K562 (cell line): ENCODE data around the gene TMEM218. TPM values are rescaled to one million over a fixed set of nuclear protein-coding genes. Genes with fewer than 3 reads are reported as not detected.

Experiments
- ATAC-seq: fragments of 200-7000 bp; cut with Tn5 transposase; 3 replicates; pipeline ENCODE4 v1.9.1; 2020; ENCODE audit warnings: moderate library complexity
- BruUV-seq: library from RNA; stranded (reverse); fragments of 400-500 nt; replicated peaks from 2 replicates; lab custom pipeline; 2021; lab: Mats Ljungman, UMichigan
- CTCF ChIA-PET: fragments of 300-600 bp; formaldehyde crosslinking; extraction: SDS; loops from one replicate; lab custom pipeline; 2021; ENCODE audit warnings: low intra/inter-chr PET ratio; lab: Yijun Ruan, JAX
- POLR2A ChIA-PET: fragments of 300-600, 350-650 bp; sonication (Branson Sonifier 250); formaldehyde crosslinking; extraction: SDS; loops from one replicate; lab custom pipeline; 2021; ENCODE audit warnings: antibody characterized with exemption, inconsistent platforms; lab: Yijun Ruan, JAX
- DNase-seq, 4 experiments: peaks; one replicate each; pipeline versions ENCODE4 v3.0.0 to v3.0.0-alpha.2; 2011 to 2018; ENCODE audit warnings: low spot score in 3 of 4, mixed read lengths in 3 of 4; ENCODE audit errors: extremely low read depth in 1 of 4
- FAIRE-seq: peaks from 2 replicates; lab custom pipeline; 2011; peaks lifted over from hg19 to GRCh38; lab: Jason Lieb, UNC
- H2AFZ ChIP-seq: 2 replicates; pipeline ENCODE4 v1.6.0; 2011; ENCODE audit warnings: low read depth, low read length, control low read depth, inconsistent platforms
- H3K27ac ChIP-seq: fragments of 200-600 bp; 3 replicates; pipeline ENCODE4 v1.8.0; 2011; ENCODE audit warnings: low read depth, mild to moderate bottlenecking, control low read depth, inconsistent platforms, low read length, moderate library complexity, mixed read lengths; ENCODE audit errors: extremely low read depth
- H3K27me3 ChIP-seq, 2 experiments: fragments of 300-600 bp in 1 of 2; 2 replicates in 1 of 2; 3 replicates in 1 of 2; pipeline versions ENCODE4 v1.6.0 to v1.8.0; 2011; ENCODE audit warnings: inconsistent platforms in 2 of 2, low read length in 2 of 2, mild to moderate bottlenecking in 1 of 2, mixed read lengths in 1 of 2, moderate library complexity in 1 of 2; ENCODE audit not compliant: control insufficient read depth in 2 of 2, insufficient read depth in 2 of 2
- H3K36me3 ChIP-seq: fragments of 300-600 bp; 3 replicates; pipeline ENCODE4 v1.8.0; 2011; ENCODE audit warnings: mild to moderate bottlenecking, low read length, inconsistent platforms; ENCODE audit not compliant: control insufficient read depth, insufficient read depth
- H3K4me1 ChIP-seq, 2 experiments: fragments of 200-600 bp in 1 of 2; replicated peaks in 1 of 2; 2 replicates in 1 of 2; 3 replicates in 1 of 2; pipeline versions ENCODE4 v1.5.1 to v1.8.0; 2011; ENCODE audit warnings: inconsistent platforms in 2 of 2, low read length in 2 of 2, mild to moderate bottlenecking in 1 of 2, mixed read lengths in 1 of 2, moderate library complexity in 1 of 2; ENCODE audit not compliant: control insufficient read depth in 2 of 2, insufficient read depth in 2 of 2
- H3K4me2 ChIP-seq: 2 replicates; pipeline ENCODE4 v1.6.1; 2011; ENCODE audit warnings: low read length, control low read depth, inconsistent platforms, mixed read lengths; ENCODE audit not compliant: insufficient read depth
- H3K4me3 ChIP-seq: fragments of 200-600 bp; sonication (generic), shearing (Covaris generic); 2 replicates; pipeline ENCODE4 v1.5.1; 2016; ENCODE audit warnings: control low read depth, inconsistent platforms
- H3K79me2 ChIP-seq: fragments of 200-600 bp; 3 replicates; pipeline ENCODE4 v1.8.0; 2011; ENCODE audit warnings: low read length, inconsistent platforms; ENCODE audit not compliant: control insufficient read depth, insufficient read depth
- H3K9ac ChIP-seq, 2 experiments: 2 replicates each; pipeline versions ENCODE4 v1.6.0 to v1.6.1; 2011; ENCODE audit warnings: low read depth in 2 of 2, low read length in 2 of 2, control low read depth in 1 of 2, inconsistent platforms in 1 of 2, mild to moderate bottlenecking in 1 of 2, mixed read lengths in 1 of 2; ENCODE audit not compliant: insufficient read depth in 1 of 2
- H3K9me1 ChIP-seq: one replicate; pipeline ENCODE4 v1.6.0; 2011; ENCODE audit warnings: inconsistent platforms, mild to moderate bottlenecking, low read length, moderate library complexity; ENCODE audit not compliant: control insufficient read depth, insufficient read depth
- H3K9me3 ChIP-seq: replicated peaks from 2 replicates; pipeline ENCODE4 v1.5.1; 2011; ENCODE audit warnings: low read depth, low read length, inconsistent platforms; ENCODE audit not compliant: control insufficient read depth, insufficient read depth
- H4K20me1 ChIP-seq: replicated peaks from 2 replicates; pipeline ENCODE4 v1.6.1; 2011; ENCODE audit warnings: low read length, inconsistent platforms, mixed read lengths; ENCODE audit not compliant: control insufficient read depth, insufficient read depth
- ARID2 ChIP-seq: fragments of 450-650 bp; IDR thresholded peaks from 2 replicates; pipeline ENCODE4 v1.6.1; 2017; ENCODE audit warnings: antibody characterized with exemption, mild to moderate bottlenecking
- EZH2 ChIP-seq: IDR thresholded peaks from 2 replicates; pipeline ENCODE4 v1.6.1; 2012; ENCODE audit warnings: low read depth, mild to moderate bottlenecking, inconsistent platforms, low read length, borderline replicate concordance
- HEY1 ChIP-seq: fragments of 250-450 bp; sonication (Bioruptor Pico); IDR thresholded peaks from 2 replicates; pipeline ENCODE4 v1.5.0; 2020; ENCODE audit warnings: mild to moderate bottlenecking, moderate library complexity, borderline replicate concordance
- TCFL5 ChIP-seq: fragments of 250-450 bp; sonication (Bioruptor Pico); conservative IDR thresholded peaks from 2 replicates; pipeline ENCODE4 v1.6.1; 2021; ENCODE audit warnings: mild to moderate bottlenecking, moderate library complexity, matching md5 sums
- TEAD2 ChIP-seq: fragments of 450-650 bp; IDR thresholded peaks from 2 replicates; pipeline ENCODE4 v1.6.1; 2016; ENCODE audit warnings: missing genetic modification characterization, control low read depth, missing compliant biosample characterization
- ZNF143 ChIP-seq: sonication (generic); formaldehyde crosslinking; IDR thresholded peaks from 2 replicates; pipeline ENCODE4 v1.9.0; 2022; ENCODE audit warnings: mild to moderate bottlenecking, missing genetic modification reagents
- ZNF785 ChIP-seq: fragments of 250-450 bp; sonication (Bioruptor Pico); IDR thresholded peaks from 2 replicates; pipeline ENCODE4 v1.4.0; 2020; ENCODE audit warnings: mild to moderate bottlenecking
- WGBS: fragments of 100-300 bp; shearing (Covaris generic); methylation state at CpG from one replicate; pipeline ENCODE4 v1.1.6; 2016; ENCODE audit warnings: low coverage, mixed read lengths; ENCODE audit not compliant: insufficient coverage; ENCODE audit errors: missing lambda C conversion rate; 5-methylcytosine and 5-hydroxymethylcytosine counted together
- in situ Hi-C: fragments of 300-500 bp; cut with MboI; formaldehyde crosslinking; loops from 4 replicates; pipeline ENCODE4 v1.15.0; 2018; ENCODE audit warnings: inconsistent platforms, mixed read lengths
- intact Hi-C: fragments of 100-400 bp; cut with micrococcal nuclease; formaldehyde crosslinking; loops from 2 replicates; pipeline ENCODE4 v1.14.2; 2022
- polyA plus RNA-seq, 8 experiments: library from polyadenylated mRNA; depleted of rRNA in 4 of 8; stranded (reverse) in 5 of 8; unstranded in 3 of 8; fragments of >200 nt; fragmentation: Nextera tagmentation in 2 of 8; fragmentation: Illumina TruSeq in 1 of 8; extraction: Ambion mirVana in 2 of 8; extraction: Trizol in 1 of 8; gene quantifications; 2 replicates each; pipeline versions ENCODE4 v1.2.1 to v1.2.3, GENCODE V29; 2011 to 2014; ENCODE audit warnings: inconsistent platforms in 1 of 8, missing spikeins in 1 of 8
- total RNA-seq, 7 experiments: library from RNA; depleted of rRNA in 6 of 7; stranded (reverse); fragments of >200 nt in 6 of 7; fragmentation: Illumina TruSeq in 2 of 7; extraction: Trizol in 2 of 7; gene quantifications; 2 replicates each; pipeline versions ENCODE4 v1.2.1 to v1.2.3, GENCODE V29; 2011 to 2021; ENCODE audit warnings: low replicate concordance in 1 of 7
- TF ChIP-seq, protein P1 (sequence below), 2 experiments: IDR thresholded peaks; 2 replicates each; pipeline ENCODE4 v1.6.1; 2012; ENCODE audit warnings: improper control_type of control experiment in 2 of 2, low read depth in 2 of 2, low read length in 2 of 2, borderline replicate concordance in 1 of 2
- TF ChIP-seq, protein P2 (sequence below), 2 experiments: IDR thresholded peaks in 1 of 2; conservative IDR thresholded peaks in 1 of 2; 2 replicates each; pipeline ENCODE4 v1.6.1; 2016; ENCODE audit warnings: low read depth in 2 of 2, mild to moderate bottlenecking in 1 of 2, missing compliant biosample characterization in 1 of 2, missing genetic modification characterization in 1 of 2, moderate library complexity in 1 of 2
- TF ChIP-seq, protein P3 (sequence below): fragments of 450-650 bp; IDR thresholded peaks from 2 replicates; pipeline ENCODE4 v1.6.1; 2017; ENCODE audit warnings: antibody characterized with exemption

TMEM218 gene
- total and polyA plus RNA-seq, 9 of the 15 experiments (the other 6 are each of a cell fraction or from before 2014, with no cell fraction given): 13.4 to 32.2 (median 25.4) TPM

DNA sequence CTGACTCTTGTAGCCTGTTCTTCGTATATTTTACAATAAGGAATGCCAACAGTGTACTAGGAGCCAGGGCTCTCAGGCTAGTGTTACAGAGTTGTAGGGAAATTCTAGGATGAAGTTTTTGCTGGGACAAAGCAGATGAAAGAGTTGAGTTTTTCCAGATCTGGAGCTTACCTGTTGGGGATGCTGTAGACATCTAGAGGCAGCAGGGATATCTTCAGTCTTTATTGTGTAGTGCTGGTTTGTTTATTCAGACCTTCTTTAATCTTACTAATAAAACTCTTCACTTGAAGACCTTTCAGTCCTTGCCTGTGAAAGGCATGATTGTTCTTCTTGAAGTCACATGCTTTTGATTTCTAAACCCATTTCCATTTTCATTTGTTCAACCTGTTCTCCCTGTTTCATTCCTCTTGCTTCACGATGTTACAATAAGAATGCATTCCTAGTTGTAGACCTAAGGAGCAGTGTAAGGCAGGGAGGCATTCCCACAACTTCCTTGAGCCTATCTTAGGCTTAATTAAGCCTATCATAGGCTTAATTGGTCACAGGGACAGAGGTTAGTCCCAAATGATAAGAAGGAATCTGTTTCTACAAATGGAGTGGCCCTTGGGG is 56.2 kb downstream of the TMEM218 start (continued):
- TF ChIP-seq, protein P1, sequence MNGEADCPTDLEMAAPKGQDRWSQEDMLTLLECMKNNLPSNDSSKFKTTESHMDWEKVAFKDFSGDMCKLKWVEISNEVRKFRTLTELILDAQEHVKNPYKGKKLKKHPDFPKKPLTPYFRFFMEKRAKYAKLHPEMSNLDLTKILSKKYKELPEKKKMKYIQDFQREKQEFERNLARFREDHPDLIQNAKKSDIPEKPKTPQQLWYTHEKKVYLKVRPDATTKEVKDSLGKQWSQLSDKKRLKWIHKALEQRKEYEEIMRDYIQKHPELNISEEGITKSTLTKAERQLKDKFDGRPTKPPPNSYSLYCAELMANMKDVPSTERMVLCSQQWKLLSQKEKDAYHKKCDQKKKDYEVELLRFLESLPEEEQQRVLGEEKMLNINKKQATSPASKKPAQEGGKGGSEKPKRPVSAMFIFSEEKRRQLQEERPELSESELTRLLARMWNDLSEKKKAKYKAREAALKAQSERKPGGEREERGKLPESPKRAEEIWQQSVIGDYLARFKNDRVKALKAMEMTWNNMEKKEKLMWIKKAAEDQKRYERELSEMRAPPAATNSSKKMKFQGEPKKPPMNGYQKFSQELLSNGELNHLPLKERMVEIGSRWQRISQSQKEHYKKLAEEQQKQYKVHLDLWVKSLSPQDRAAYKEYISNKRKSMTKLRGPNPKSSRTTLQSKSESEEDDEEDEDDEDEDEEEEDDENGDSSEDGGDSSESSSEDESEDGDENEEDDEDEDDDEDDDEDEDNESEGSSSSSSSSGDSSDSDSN (IDR thresholded peaks at IDR 0.05; ENCODE audit: borderline replicate concordance in 1 of 2, low read depth in 2 of 2, low read length in 2 of 2): no peak

DNA sequence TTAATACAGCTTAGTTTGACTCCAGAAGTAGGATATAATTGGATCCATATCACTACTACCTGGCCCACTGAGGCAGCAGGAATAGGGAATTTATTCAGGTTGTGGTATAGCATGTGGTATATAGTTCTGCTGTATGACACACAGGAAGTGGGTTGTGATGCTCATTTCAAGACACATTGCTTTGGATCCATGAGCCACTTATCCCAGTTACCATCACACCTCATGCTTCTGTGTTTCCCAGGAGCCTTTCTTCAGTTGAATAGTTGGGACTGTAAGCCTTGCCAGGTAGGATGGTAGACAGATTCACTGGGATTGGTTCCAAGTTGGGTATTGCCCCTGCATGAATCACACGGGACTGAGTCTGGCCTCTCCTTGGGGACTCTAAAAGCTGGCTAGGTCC is 58.3 kb downstream of the TMEM218 start:
- Histone ChIP-seq H3K9me3 (no peaks in the 10 kb centered on the region), H3K27ac (no peak overlapping the region), H3K4me2 (no peak overlapping the region), H3K4me1 (peaks cover 6 to 8% of the 10 kb centered on the region in 2 experiments; a peak in 3 of 5 replicates), H3K27me3 (no peaks in the 10 kb centered on the region), H3K36me3 (no peaks in the 10 kb centered on the region), H4K20me1 (no peaks in the 10 kb centered on the region), H3K9ac (no peak overlapping the region), H3K79me2 (no peaks in the 10 kb centered on the region), H3K9me1 (no peaks in the 10 kb centered on the region), H2AFZ (no peak overlapping the region), H3K4me3 (no peak overlapping the region)
- POLR2A ChIA-PET: interaction anchor here (1.5 kb wide), 1 partner anchor 15 kb away, joined by 4 read pairs; no protein-coding TSS in a partner anchor
- intact Hi-C loops (no loop called here), in situ Hi-C loops (no loop called here)
- ATAC-seq (no peak), FAIRE-seq (no peak), DNase-seq (no peak)
- CTCF ChIA-PET: no interaction called here
- TF ChIP-seq ZNF785 (CRISPR knock-in tag): no peak
- no peak for TF ChIP-seq HEY1 (CRISPR knock-in tag)
- TF ChIP-seq TCFL5: no peak
- TF ChIP-seq ARID2: no peak
- TF ChIP-seq TEAD2 (tag): no peak
- TF ChIP-seq, protein P2, sequence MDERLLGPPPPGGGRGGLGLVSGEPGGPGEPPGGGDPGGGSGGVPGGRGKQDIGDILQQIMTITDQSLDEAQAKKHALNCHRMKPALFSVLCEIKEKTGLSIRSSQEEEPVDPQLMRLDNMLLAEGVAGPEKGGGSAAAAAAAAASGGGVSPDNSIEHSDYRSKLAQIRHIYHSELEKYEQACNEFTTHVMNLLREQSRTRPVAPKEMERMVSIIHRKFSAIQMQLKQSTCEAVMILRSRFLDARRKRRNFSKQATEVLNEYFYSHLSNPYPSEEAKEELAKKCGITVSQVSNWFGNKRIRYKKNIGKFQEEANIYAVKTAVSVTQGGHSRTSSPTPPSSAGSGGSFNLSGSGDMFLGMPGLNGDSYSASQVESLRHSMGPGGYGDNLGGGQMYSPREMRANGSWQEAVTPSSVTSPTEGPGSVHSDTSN (CRISPR knock-in tag; IDR thresholded peaks at IDR 0.05; ENCODE audit: low read depth): no peak
- TF ChIP-seq, protein P2 (tag; conservative IDR thresholded peaks at IDR 0.05; ENCODE audit: low read depth): no peak
- no peak for TF ChIP-seq ZNF143 (CRISPR knock-in tag)
- no peak for TF ChIP-seq EZH2
- TF ChIP-seq, protein P3, sequence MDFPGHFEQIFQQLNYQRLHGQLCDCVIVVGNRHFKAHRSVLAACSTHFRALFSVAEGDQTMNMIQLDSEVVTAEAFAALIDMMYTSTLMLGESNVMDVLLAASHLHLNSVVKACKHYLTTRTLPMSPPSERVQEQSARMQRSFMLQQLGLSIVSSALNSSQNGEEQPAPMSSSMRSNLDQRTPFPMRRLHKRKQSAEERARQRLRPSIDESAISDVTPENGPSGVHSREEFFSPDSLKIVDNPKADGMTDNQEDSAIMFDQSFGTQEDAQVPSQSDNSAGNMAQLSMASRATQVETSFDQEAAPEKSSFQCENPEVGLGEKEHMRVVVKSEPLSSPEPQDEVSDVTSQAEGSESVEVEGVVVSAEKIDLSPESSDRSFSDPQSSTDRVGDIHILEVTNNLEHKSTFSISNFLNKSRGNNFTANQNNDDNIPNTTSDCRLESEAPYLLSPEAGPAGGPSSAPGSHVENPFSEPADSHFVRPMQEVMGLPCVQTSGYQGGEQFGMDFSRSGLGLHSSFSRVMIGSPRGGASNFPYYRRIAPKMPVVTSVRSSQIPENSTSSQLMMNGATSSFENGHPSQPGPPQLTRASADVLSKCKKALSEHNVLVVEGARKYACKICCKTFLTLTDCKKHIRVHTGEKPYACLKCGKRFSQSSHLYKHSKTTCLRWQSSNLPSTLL: no peak
- 50% methylated on average over 1 of the region's 1 CpG for WGBS
- BruUV-seq: no TSS peak
